ENCODE measurements around the gene PREX1. TPM values are rescaled to one million over a fixed set of nuclear protein-coding genes. Genes with fewer than 3 reads are reported as not detected.

PREX1 gene
- total RNA-seq, 1 donor from 2014 or later, result 11.2 TPM

DNA sequence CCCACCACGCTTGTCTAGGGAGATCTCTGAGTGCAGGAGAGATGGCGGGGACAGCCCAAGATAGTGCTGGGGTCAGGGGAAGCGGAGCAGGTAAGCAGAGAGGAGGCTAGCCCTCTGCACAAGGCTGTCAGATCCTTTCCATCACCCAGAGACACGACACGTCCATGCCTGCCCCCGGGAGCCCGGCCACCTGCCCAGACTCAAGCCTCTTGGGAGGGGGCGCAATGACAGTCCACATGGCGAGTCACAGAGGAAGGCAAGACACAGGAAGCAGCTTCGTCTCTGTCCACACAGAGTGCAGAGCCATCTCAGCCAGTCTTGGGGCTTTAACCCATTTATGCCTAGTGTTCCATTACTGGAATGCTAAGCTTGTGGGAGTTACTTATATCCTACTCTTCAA lies 78.4 kb downstream of the PREX1 start:
- peaks cover 36% of the 10 kb centered on the region for H3K4me1 ChIP-seq
- no peak overlapping the region for H3K27ac ChIP-seq (replicated peaks)
- no peaks in the 10 kb centered on the region for H3K9me3 ChIP-seq (replicated peaks)
- no peaks in the 10 kb centered on the region for H3K27me3 ChIP-seq (ENCODE audit: low read depth)
- H3K36me3 ChIP-seq, result peaks cover 4% of the 10 kb centered on the region
- intact Hi-C loops (cut with micrococcal nuclease), result no loop called here
- TF ChIP-seq, protein P1, sequence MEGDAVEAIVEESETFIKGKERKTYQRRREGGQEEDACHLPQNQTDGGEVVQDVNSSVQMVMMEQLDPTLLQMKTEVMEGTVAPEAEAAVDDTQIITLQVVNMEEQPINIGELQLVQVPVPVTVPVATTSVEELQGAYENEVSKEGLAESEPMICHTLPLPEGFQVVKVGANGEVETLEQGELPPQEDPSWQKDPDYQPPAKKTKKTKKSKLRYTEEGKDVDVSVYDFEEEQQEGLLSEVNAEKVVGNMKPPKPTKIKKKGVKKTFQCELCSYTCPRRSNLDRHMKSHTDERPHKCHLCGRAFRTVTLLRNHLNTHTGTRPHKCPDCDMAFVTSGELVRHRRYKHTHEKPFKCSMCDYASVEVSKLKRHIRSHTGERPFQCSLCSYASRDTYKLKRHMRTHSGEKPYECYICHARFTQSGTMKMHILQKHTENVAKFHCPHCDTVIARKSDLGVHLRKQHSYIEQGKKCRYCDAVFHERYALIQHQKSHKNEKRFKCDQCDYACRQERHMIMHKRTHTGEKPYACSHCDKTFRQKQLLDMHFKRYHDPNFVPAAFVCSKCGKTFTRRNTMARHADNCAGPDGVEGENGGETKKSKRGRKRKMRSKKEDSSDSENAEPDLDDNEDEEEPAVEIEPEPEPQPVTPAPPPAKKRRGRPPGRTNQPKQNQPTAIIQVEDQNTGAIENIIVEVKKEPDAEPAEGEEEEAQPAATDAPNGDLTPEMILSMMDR (IDR thresholded peaks at IDR 0.05; ENCODE audit: borderline replicate concordance), result no peak
- no peak for DNase-seq
- no peak overlapping the region for H3K4me3 ChIP-seq

DNA sequence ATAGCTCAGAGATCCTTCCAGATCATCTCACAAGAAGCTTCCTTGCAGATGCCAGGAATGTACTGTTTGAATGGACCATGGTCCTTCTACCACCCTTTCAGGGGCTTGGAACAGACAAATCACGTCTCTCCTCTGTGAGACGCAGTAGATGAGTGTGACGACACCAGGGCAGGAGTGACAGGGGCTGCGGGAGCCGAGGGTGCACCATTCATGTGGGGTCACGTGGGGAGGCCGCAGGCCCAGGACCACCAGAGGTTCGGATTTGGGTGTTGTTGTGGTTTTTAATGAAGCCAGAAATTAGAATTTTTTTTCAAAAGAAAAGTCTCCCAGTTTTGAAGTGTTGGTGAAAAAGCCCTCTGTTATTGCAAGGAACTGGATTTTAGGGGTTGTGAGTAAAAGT lies 79.2 kb downstream of the PREX1 start:
- H3K27ac ChIP-seq (replicated peaks), result no peak overlapping the region
- peaks cover 36% of the 10 kb centered on the region for H3K4me1 ChIP-seq
- intact Hi-C loops (cut with micrococcal nuclease), result no loop called here

DNA sequence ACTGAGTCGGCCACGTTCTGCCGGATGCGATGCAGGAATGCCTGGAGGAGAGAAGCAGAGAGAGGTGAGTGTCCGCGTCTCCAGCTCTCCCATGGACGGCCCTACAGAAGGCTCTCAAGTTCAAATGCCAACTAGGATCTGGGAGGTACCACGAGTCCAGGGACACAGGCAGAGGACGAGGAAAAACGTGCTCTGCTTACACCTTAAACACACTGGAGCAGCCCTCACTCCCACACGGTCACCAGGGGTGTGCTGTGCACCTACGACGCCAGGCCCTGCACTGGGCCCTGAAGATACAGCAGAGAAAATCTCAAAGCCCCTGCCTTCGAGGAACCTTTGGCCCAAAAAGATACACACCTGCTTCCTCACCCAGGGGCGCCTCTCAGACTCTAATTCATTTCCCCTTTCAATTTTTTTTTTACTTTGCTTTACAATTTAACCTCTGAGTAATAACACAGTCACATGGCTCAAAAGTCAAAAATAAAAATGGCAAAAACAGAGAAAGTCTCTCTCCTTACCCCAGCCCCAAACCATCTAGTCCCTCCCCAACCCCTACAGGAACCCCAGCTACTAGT lies 79.9 kb downstream of the PREX1 start:
- Histone ChIP-seq H3K27ac (replicated peaks) (no peak overlapping the region), H3K4me3 (no peak overlapping the region), H3K36me3 (peaks cover 9% of the 10 kb centered on the region), H3K4me1 (peaks cover 36% of the 10 kb centered on the region), H3K9me3 (replicated peaks) (no peaks in the 10 kb centered on the region), H3K27me3 (ENCODE audit: low read depth) (no peaks in the 10 kb centered on the region)
- intact Hi-C loops (cut with micrococcal nuclease), result no loop called here
- DNase-seq, result no peak
- TF ChIP-seq, protein P1 (IDR thresholded peaks at IDR 0.05; ENCODE audit: borderline replicate concordance), result no peak

More for the DNA sequence above, 79.2 kb downstream of the PREX1 start:
- DNase-seq, result no peak
- Histone ChIP-seq H3K27me3 (ENCODE audit: low read depth) (no peaks in the 10 kb centered on the region), H3K4me3 (no peak overlapping the region), H3K36me3 (peaks cover 9% of the 10 kb centered on the region), H3K9me3 (replicated peaks) (no peaks in the 10 kb centered on the region)
- TF ChIP-seq, protein P1 (IDR thresholded peaks at IDR 0.05; ENCODE audit: borderline replicate concordance), result no peak

DNA sequence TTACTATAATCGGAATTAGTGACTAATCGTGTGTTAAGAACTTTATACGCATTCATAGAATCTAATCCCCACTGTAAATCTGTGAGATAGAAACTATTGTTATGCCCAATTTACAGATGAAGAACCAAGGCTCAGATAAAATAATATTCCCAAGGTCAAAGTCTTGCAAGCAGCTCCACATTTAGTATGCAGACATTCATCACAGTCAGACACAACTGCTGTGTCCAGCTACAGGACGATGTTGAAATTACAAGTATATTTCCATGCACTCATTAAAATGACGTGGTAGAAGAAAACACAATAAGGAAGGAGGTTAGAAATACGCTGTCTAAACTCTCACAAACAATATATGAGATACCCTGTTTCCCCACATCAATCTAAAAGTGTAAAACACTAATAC lies 82.5 kb downstream of the PREX1 start:
- Histone ChIP-seq H3K4me1 (peaks cover 13% of the 10 kb centered on the region), H3K4me3 (no peak overlapping the region), H3K27me3 (ENCODE audit: low read depth) (no peaks in the 10 kb centered on the region), H3K36me3 (peaks cover 9% of the 10 kb centered on the region), H3K9me3 (replicated peaks) (no peaks in the 10 kb centered on the region), H3K27ac (replicated peaks) (no peak overlapping the region)
- intact Hi-C loops (cut with micrococcal nuclease), result no loop called here
- TF ChIP-seq, protein P1 (IDR thresholded peaks at IDR 0.05; ENCODE audit: borderline replicate concordance), result no peak
- DNase-seq, result no peak

GRCh38 chr20:48744515-48744914 lies 83.3 kb downstream of the PREX1 start:
- H3K27ac ChIP-seq (replicated peaks), result no peak overlapping the region
- peaks cover 8% of the 10 kb centered on the region for H3K4me1 ChIP-seq
- TF ChIP-seq, protein P1 (IDR thresholded peaks at IDR 0.05; ENCODE audit: borderline replicate concordance), result no peak
- no peaks in the 10 kb centered on the region for H3K9me3 ChIP-seq (replicated peaks)
- DNase-seq, result no peak
- intact Hi-C loops (cut with micrococcal nuclease), result no loop called here
- peaks cover 9% of the 10 kb centered on the region for H3K36me3 ChIP-seq
- no peaks in the 10 kb centered on the region for H3K27me3 ChIP-seq (ENCODE audit: low read depth)
- H3K4me3 ChIP-seq, result no peak overlapping the region
